HG03460 (cell line): ENCODE results near the gene STXBP1.

Source experiments
- ATAC-seq: cut with Tn5 transposase; IDR thresholded peaks from one replicate; pipeline ENCODE4 v1.9.1; 2021; ENCODE audit not compliant: unreplicated experiment

STXBP1 gene

DNA sequence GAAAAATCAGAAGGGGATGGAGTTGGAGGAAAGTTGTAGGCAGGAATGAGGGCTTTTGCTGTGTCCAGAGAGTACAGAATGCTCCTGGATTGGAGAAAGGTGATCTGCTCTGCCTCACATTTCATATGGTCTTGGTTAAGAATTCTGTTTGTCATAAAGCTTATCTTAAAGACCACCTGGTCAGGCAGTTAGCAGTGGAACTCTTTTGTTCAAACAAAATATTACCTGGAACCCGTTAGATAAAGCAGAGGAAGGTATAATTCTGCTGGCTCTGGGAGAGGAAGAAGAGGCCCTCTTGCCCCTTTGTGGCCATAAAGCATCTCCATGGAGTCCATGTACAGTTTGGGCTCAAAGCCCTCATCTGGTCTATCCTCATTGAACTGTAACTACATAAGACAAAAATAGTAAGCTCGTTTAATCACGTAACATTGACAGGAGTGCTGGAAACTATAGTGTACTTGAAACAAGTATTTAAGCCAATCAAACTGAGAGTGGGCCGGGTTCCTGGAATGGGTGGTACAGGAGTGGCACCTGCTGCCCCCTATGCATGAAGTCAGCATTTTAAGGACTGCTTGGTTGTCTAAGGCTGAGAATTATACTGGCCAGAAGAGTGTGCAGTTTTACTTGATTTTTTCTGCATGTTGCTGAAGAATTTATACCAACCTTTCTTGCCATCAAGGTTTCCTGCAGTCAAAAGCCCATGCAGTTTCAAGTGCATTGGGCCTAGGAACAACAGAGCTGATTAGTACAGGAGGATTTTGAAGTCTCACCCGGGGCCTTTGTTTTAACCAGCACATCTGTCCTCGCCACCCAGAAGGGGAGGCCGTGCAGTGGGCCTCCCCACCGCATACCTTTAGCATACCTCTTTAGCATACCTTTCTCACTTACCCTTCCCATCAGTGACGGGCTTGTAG is 39.9 kb downstream of the STXBP1 start:
- ATAC-seq: no peak

DNA sequence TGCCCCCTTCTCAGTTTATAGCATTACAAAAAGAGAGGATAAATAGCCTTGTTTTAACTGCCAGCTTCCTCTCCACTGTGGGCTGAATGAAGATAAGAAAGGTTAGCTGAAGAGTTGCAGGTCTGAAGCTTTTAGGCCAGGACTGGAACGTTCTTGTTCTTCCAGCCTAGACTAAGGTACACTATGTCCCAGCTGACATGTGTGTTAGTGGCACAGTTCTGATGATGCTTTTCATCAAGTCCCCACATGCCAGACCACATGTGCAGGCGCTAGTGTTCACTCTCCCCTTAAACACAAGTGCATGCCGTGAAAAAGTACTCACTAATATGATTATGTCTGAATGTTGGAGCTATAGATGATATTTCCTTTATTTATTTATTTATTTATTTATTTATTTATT is 40.7 kb downstream of the STXBP1 start:
- no peak for ATAC-seq

DNA sequence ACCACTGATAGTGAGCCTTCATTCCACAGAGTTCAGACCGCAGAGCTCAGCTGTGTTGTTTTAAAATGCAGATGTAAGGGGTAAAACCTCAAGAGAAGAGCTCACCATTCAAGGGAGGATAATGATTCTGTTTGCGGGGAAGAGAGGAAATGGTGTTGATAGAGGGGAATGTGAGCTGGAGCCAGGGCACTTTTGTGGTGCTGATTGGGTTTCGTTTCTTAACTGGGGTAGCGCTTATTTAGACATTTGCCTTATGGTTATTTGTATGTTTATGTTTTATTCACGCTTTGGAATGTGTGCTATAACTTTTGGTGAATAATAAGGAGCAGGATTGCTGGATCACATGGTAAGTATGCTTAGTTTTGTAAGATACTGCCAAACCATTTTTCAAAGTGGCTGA is 42.5 kb downstream of the STXBP1 start:
- ATAC-seq: no peak

DNA sequence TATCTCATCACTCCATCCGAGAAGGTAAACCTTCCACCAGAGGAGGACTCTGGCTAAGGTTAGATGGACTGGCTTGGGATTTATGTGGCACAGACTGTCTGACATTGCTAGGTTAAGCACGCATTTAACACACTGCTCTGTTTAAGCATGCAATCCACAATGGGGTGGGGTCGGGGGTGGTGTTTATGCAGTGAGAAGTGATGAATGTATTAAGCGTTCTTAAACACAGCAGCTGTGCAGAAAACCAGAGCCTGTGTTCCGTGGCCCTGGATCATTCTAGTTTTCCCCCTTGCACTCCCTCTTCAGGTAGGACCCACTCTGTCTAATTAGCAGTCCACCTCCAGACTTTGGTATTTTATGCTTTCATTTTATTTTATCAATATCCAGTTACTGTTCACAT is 46.4 kb downstream of the STXBP1 start:
- no peak for ATAC-seq

DNA sequence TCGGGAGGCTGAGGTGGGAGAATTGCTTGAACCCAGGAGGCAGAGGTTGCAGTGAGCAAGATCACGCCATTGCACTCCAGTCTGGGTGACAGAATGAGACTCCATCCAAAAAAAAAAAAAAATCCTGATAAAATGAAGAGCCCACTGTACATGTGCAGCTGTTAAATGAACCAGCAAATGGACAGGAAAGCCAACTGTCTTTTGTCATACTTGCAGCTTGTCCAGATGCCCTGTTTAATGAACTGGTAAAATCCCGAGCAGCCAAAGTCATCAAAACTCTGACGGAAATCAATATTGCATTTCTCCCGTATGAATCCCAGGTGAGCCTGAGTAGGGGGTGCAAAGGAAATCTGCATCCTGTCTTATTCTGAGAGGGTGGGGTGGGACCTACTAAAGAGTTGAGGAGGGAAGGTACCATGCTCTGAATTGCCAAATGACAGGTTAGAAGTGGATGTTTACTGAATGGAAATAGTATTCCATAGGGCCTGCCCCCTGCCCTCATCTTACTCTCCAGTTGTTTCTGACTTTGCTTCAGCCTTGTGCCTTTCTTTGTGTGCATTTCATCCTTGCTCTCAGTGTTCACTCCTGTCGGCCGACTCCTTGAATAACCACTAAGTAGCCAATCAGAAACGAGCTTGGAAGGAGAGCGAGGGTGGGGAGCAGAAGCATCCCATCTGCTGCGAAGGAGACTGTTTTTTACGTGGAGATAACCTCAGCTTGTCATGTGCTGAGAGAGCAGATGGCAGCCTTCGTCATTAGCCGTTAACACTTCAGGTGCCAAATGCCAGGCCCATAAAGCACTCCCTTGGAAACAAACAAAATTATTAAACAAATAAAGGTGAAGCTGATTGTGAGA is 49.0 kb downstream of the STXBP1 start:
- ATAC-seq: no peak

DNA sequence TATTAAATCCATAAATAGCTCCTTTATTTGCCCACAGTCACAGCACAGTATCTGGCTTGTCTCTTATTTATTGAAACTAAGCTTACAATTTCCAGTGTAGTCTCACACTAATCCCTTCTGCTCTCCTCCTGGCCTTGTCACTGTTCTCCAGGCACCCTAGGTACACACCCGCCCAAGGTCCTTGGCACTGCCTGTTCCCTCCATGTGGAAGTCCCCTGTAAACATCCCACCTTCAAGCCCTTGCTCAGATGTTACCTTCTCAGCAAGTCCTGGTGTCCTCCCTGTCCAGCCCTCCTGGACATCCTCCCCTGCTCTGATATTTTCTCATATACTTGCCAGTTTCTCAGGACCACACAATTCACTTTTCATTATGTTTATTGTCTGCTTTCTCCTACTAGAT is 50.5 kb downstream of the STXBP1 start:
- ATAC-seq: no peak

DNA sequence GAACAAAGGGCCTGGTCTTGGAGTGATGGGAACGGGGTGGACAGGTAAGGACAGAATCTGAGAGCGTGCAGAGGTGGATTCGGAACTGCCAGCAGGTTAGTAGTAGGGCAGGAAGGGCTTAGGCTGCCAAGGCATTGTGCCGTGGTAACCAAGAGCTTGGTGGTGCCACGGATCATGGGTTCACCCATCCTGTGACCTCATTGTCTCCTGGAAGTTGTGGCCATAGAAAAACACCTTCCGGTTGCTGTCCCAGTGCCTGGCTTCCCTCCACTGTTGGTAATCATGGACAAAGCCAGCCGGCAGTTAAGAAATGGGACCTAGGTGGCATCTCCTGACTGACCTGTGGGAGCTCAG is 52.2 kb downstream of the STXBP1 start:
- ATAC-seq: no peak

DNA sequence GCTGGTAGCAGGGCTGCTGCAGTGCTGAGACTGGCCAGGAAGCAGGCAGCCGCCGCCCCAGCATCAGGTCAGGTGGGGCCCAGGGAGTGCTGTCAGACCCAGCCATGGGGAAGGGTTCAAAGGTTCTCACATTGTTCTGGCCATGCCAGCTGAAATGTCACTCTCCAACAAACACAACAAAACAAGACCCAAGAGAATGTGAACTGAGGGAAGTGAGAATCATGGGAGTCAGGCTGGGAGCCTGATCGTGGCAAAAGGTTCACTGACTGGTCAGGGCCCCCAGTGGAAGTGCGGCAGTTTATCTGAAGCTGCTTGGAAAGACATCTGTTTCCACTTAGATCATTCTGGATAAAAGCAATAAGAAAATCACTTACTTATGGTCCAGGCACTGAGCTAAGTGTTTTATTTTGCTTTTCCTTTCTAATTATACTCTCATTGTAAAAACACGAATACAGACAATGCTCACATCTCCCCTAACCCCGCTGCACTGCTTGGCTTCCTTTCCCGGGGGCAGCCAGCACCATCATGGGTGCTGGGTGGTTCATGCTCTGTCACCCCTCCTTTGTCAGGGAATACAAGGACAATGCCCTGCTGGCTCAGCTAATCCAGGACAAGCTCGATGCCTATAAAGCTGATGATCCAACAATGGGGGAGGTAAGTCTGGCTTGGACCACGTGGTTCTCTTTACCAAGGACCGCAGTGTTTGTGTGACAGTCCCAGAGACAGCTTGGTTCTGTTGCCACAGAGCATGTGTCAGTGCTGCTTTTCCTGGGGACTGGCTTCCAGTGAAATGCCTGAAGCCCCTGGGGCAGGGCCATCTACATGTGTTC is 52.8 kb downstream of the STXBP1 start:
- no peak for ATAC-seq

DNA sequence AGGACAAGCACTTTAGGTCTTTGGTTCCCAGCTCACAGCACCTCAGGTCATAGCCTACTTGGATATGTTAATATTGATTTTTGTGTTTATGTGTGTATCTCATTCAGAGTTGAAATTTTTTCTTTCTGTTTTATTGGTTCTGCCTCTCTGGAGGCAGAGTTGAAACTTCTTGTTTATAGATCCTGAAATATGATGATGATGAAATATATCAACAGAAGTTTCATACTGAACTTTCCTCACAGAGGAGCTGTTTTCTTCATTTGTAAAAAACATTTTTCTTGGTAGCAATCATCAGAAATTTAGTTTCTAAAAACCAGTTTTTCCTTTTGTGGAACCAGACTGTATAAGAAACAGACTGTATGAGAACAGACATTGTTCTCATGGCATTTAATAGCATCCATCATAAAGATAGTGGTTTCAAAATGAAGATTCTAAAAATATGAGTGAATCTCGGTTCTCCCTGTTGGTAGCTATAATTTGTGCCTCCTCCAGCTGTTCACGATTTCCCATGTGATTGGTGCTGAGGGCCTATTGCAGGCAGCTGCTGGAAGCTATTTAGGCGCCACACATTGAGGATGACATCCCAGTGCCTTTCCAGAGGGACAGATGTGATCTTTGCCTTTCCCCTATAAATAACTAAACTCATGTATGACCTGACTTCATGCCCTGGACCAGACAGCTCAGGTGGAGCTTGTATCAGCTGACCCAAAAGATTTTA is 55.2 kb downstream of the STXBP1 start:
- no peak for ATAC-seq

DNA sequence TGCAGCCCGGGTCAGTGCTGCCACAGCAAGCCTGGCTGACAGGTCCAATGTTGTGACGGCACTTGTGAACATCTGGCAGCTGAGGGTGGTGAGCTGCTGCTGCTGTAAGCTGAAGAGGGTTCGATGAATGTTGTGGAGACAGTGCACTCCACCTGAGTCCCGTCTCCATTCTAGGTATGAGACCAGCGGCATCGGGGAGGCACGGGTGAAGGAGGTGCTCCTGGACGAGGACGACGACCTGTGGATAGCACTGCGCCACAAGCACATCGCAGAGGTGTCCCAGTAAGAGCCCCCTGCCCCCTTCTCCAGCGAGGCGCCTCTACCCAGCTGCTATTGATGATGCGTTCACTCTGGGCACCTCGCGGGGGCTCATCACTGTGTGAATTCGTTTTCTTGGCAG is 55.8 kb downstream of the STXBP1 start:
- ATAC-seq: no peak

DNA sequence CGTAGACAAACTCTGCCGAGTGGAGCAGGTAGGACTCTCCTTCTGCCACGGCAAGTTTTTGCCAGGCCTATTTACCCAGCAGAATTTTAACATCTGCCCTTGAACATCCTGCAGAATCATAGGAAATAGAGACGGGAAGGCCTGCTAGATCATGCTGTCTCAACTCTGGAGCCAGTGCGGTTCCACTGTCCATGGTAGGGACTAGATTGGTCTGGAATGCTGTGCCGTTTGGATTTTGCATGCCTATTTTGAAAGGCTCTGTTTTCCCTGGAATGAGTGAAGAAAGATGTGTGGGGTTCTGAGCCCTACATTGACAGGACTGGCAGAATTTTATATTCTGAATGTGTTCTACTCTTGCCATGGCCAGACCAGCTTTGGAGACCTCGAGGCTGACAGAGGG is 61.2 kb downstream of the STXBP1 start:
- ATAC-seq: no peak

DNA sequence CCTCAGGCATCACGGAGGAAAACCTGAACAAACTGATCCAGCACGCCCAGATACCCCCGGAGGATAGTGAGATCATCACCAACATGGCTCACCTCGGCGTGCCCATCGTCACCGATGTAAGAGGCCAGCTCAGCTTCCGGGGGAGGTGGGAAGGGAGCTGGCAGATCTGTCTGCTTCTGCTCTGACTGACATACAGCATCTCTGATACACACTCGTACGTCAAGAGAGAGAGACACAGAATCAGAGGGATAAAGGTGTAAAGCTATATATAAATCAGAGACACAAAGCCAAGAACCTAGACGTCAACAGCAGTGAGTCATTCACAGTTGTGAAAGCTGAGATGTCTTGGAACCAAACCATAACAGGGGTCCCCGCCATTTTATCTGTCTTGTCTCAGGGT is 64.6 kb downstream of the STXBP1 start:
- no peak for ATAC-seq

DNA sequence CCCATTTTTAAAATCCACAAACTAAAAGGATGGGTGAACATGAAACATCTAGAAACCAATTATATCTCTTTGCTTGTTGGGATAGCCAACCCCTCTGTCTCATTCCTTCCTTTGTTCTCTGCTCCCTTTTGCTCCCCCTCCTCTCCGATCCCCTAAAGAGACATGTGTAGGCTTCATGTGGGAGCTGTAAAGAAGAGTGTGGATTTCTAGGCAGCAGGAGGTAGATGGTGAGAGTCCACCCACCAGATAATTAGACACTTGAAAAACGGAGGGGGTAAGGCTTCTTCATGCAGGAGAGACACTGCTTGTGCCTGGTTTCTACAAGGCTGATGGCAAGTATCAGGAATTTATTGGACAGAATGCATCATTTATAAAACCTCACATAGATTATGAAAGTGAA is 67.4 kb downstream of the STXBP1 start:
- ATAC-seq: no peak

DNA sequence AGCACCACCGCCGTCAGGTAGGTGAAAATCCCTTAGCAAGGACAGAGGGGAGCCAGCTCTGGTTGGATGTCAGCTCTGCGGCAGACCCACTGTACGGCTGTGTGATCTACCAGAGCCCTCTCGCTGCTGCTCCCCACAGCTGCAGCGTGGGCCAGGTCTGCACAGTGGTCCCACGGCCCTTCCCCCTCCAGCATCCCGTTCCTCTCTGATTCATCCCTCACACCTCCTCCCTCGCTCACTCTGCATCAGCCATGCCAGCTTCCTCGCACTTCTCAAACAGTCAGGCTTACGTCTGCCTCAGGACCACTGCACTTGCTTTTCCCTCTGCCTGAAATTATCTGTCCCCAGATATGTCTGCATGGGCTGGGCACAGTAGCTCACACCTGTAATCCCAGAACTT is 68.1 kb downstream of the STXBP1 start:
- ATAC-seq: no peak

DNA sequence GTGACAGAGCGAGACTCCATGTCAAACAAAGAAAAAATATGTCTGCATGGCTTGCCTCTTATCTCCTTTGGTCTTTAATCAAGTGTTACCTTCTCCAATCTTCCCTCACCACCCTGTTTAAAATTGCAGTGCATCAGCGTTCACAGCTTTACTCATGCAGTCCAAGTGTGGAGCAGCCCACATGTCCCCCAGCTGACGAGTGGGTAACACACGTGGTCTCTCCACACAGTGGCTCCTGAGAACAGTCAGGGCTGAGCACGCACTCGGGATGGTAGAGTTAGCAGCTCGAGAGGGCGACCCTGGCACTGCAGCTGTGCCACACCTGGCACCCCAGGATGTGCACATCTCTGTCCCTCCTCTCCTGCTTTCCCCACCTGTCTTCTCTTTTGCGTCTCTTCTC is 68.8 kb downstream of the STXBP1 start:
- ATAC-seq: no peak

DNA sequence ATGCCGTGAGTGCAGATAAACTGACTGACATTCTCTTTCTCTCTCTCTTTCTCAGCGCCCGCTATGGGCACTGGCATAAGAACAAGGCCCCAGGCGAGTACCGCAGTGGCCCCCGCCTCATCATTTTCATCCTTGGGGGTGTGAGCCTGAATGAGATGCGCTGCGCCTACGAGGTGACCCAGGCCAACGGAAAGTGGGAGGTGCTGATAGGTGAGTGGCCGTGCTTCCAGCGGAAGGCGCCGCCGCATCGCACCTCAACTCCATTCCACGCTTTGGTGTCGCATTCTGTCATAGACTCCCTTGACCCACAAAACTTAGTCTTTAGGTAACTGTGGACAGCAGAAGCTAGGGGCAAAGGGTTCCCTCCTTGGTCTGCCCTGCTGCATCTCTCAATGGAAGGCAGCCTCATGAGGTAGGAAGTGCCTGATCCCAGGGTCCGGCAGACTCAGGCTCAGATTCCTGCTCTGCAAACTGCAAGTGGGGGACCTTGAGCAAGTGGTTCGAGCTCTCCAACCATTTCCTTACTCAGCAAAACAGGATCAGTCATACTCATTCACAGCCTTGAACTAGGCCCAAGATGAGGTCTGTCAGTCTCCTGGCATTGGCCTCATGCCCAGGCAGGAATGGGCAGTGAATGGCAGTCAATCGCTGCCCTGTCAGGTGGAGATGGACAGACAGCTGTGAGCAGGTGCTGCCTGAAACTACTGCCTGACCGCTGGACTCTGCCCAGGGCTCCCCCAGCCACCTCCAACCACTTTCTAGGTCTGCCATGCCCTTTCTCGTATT is 70.5 kb downstream of the STXBP1 start:
- no peak for ATAC-seq

DNA sequence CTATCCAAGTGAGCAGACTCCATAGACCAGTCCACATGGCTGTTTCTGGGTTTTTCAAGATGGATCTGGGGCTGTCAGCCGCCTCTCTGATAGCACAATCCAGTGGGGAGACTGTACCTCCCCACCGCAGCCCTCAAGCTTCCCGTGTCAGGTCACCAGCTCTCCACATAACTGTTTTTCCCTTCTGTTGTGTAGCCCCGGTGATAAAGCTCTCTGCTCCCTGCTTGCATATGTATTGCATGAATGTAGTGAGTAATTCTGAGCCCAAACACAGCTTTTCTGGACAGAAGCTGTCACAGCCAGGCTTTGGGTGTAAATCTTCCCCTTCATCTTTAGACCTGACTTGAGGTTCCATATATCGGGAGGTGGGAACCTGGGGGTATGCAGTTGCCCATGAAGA is 71.6 kb downstream of the STXBP1 start:
- ATAC-seq: no peak

DNA sequence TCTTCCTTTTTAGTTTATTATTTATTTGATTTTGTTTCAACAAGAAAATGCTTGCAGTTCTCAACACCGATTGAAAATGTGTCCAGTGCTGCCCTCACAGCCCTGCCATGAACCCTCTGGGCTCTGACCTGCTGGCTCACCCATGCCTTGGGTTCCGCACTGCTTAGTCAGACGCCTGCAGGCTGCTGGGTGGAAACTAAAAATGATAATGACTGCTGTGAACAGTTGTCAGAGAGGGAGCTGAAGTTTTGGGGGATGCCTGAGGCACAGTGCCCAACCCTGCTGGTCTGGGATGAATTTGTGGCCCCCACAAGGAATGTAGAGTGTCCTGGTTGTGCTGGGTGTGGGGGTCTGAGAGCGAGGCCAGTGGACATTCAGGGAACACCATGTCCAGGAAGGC is 72.5 kb downstream of the STXBP1 start:
- no peak for ATAC-seq

DNA sequence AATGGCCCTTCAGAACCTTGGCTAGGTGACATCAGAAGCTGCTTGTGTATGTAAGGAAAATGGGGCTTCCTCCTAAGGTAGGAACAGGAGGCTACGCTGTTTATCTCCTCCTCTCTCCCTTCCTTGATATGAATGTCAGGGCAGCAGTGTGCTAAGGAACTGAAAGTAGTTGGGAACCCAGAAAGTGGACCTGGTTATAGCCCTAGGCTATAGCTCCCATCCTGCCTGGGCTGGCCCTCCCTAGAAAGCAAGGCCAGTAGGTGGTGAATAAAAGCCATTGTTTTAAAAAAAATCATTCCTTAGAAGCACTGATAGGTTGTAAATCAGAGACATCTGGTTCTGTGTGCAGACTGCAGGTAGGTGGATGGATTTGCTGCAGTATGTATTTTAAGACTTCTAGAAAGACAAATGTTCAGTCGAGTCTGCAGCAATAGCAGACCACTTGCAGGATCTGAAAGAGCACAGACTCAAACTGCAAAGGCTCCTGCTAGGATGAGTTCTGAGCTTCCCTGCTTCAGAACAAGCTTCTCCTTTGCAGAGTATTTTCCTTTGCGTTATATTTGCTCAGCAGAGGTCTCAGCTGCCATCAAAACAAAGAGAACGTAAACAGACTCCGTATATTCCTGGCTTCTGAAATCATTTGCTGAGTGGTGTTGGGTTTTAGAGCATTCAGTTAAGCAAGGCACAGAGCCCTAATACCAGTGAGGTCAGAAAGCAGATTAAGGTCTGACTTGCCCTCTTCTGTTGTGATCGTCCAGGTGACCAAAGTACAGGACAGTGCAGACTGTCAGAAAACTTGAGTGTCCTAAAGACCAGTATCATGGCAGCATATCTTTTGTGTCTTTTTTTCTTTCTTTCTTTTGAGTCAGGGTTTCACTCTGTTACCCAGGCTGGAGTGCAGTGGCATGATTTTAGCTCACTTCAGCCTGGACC is 74.7 kb downstream of the STXBP1 start:
- no peak for ATAC-seq
